ENCODE data around the gene KREMEN1. TPM values are rescaled to one million over a fixed set of nuclear protein-coding genes. Genes with fewer than 3 reads are reported as not detected.

Gene KREMEN1
- total RNA-seq, 1 donor from 2014 or later = 23.5 TPM

DNA sequence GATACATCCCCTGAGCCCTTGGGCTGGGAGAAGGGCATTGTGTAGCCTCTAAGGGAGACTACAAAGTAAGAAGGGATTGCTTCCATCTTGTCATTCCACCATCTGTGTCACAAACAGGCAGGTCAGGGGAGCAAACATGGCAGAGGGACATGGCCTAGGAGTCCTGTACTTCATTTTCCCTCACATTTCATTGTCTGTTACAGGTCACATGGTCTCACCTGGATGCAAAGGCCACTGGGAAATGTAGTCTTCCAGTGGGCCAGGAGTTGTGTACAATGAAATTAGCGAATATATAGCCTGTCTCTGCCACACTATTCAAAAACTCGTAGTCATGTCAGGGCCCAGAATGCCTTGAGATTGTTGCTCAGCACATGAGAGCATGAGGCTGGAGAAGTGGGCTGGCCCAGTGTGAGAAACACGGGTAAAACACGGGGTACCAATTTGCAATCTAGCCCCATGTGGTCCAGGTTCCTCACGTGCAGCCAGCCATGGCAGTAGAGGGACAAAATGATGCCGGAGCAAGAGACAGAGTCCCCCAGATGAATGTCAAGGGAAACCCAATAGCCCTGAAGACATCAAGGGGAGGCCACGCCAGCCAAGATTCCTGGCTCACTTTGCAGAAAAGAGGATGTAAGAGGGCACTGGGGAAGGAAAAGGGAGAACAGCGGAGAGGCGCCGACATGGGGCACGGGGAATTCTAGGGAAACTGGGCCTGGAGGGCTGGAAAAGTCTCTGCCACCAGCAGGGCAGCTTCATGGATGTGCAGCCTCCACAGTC lies 85.1 kb downstream of the KREMEN1 start:
- H3K27ac ChIP-seq = no peak overlapping the region
- H3K4me3 ChIP-seq = no peak overlapping the region
- no peaks in the 10 kb centered on the region for H3K27me3 ChIP-seq (ENCODE audit: low read depth)
- DNase-seq (no peak), ATAC-seq (no peak)
- intact Hi-C loops (cut with DNase I) = no loop called here
- no peaks in the 10 kb centered on the region for H3K36me3 ChIP-seq
- no peaks in the 10 kb centered on the region for H3K9me3 ChIP-seq
- TF ChIP-seq, protein P1, sequence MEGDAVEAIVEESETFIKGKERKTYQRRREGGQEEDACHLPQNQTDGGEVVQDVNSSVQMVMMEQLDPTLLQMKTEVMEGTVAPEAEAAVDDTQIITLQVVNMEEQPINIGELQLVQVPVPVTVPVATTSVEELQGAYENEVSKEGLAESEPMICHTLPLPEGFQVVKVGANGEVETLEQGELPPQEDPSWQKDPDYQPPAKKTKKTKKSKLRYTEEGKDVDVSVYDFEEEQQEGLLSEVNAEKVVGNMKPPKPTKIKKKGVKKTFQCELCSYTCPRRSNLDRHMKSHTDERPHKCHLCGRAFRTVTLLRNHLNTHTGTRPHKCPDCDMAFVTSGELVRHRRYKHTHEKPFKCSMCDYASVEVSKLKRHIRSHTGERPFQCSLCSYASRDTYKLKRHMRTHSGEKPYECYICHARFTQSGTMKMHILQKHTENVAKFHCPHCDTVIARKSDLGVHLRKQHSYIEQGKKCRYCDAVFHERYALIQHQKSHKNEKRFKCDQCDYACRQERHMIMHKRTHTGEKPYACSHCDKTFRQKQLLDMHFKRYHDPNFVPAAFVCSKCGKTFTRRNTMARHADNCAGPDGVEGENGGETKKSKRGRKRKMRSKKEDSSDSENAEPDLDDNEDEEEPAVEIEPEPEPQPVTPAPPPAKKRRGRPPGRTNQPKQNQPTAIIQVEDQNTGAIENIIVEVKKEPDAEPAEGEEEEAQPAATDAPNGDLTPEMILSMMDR (IDR thresholded peaks at IDR 0.05) = no peak
- H3K4me1 ChIP-seq = peaks cover 13% of the 10 kb centered on the region

DNA sequence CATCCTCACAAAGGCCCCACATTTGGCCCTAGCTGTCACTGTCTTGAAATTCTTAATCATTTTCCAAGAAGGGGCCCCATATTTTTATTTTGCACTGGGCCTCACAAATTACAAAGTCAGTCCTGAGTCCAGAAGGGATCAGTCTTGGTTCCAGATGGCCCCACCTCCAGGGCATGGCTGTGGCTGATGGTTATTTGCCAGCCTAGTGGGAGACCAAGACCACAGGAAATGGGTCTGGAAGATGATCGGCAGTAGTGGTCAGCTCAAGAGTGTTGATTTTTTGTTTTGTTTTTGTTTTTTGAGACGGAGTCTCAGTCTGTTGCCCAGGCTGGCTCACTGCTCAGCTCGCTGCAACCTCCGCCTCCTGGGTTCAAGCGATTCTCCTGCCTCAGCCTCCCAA lies 85.7 kb downstream of the KREMEN1 start:
- Histone ChIP-seq H3K4me1 (peaks cover 10% of the 10 kb centered on the region), H3K36me3 (no peaks in the 10 kb centered on the region), H3K4me3 (no peak overlapping the region), H3K27me3 (ENCODE audit: low read depth) (no peaks in the 10 kb centered on the region), H3K27ac (no peak overlapping the region), H3K9me3 (no peaks in the 10 kb centered on the region)
- intact Hi-C loops (cut with DNase I) = no loop called here
- DNase-seq (no peak), ATAC-seq (no peak)
- TF ChIP-seq, protein P1 (IDR thresholded peaks at IDR 0.05) = no peak

DNA sequence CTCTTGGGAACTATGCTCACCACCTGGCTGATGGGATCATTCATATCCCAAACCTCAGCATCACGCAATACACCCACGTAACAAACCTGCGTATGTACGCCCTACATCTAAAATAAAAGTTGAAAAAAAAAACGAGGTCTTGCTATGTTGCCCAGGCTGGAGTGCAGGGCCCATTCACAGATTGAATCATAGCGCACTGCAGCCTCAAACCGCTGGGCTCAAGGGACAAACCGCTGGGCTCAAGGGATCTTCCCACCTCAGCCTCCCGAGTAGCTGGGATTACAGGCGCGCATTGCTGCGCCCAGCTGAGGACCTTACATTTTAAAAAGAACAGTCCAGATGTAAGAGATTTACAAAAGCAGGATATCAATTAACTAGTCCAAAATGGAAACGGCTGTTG lies 91.0 kb downstream of the KREMEN1 start:
- no peaks in the 10 kb centered on the region for H3K9me3 ChIP-seq
- no peaks in the 10 kb centered on the region for H3K27me3 ChIP-seq (ENCODE audit: low read depth)
- no peaks in the 10 kb centered on the region for H3K4me1 ChIP-seq
- H3K4me3 ChIP-seq = no peak overlapping the region
- DNase-seq (no peak), ATAC-seq (no peak)
- TF ChIP-seq, protein P1 (IDR thresholded peaks at IDR 0.05) = no peak
- intact Hi-C loops (cut with DNase I) = no loop called here
- H3K36me3 ChIP-seq = no peaks in the 10 kb centered on the region
- H3K27ac ChIP-seq = no peak overlapping the region

DNA sequence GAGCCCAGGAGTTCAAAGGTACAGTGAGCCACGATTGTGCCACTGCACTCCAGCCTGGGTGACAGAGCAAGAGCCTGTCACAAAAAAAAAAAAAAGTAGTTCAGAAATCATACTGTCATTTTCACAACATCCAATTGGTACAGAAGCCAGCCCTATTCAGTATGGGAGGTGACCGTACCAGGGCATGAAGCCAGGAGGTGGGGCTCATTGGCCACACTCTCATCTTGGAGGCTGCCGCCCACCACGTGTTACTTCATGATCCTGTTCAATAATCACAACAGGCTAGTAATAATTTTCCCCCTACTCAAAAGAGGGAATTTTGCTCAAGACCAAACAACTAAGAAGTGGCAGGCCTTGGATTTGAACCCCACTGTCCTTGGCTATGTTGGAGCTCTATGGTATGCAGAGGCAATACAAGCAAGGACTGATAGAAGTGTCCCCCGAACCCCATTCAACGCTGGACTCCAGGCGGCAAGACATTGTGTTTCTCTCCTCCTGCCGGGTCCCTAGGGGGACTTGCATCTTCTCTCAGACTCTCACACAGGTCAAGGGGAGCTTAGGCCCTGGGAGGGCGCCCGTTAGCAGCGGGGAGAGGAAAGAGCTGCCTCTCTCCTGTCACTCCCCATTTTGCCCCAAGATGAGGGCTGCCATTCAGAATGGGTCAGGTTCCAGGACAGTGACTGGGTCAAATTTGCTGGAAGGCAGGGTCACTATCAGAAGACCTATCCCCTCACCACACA lies 92.7 kb downstream of the KREMEN1 start:
- Histone ChIP-seq H3K27ac (no peak overlapping the region), H3K27me3 (ENCODE audit: low read depth) (no peaks in the 10 kb centered on the region), H3K36me3 (no peaks in the 10 kb centered on the region), H3K4me3 (no peak overlapping the region), H3K4me1 (no peaks in the 10 kb centered on the region), H3K9me3 (no peaks in the 10 kb centered on the region)
- TF ChIP-seq, protein P1 (IDR thresholded peaks at IDR 0.05) = no peak
- ATAC-seq = no peak
- intact Hi-C loops (cut with DNase I) = no loop called here
- no peak for DNase-seq

DNA sequence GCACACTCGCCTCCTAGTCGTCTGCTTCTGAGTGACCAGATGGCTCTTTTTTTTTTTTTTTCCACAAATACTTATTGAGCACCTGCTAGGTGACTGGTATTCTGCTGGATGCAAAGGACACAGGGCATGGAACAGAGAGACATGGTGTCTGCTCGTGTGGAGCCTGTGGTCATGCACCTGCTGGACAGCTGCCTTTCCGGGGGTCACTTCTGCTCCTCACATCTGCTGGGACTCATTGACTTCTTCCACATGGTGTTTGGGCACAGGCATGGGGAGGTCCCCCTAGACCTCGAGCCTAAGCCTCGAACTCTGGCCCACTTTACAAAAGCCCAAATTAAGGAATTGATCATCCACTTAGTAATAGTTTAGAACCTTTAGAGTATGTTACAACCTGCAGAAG lies 93.3 kb downstream of the KREMEN1 start:
- Histone ChIP-seq H3K9me3 (no peaks in the 10 kb centered on the region), H3K4me3 (no peak overlapping the region), H3K4me1 (no peaks in the 10 kb centered on the region), H3K27ac (no peak overlapping the region), H3K27me3 (ENCODE audit: low read depth) (no peaks in the 10 kb centered on the region), H3K36me3 (no peaks in the 10 kb centered on the region)
- TF ChIP-seq, protein P1 (IDR thresholded peaks at IDR 0.05) = no peak
- DNase-seq (no peak), ATAC-seq (no peak)
- intact Hi-C loops (cut with DNase I) = no loop called here
